Stimulated activated CD8-positive, alpha-beta memory T cell treated with anti-CD3 and anti-CD28 coated beads, Interleukin-12 subunit alpha, Interleukin-12 subunit beta, amount 100 ng/mL, for 24 hours (primary cell): ENCODE data around the gene KRTAP2-4.
"Not testable (repeated sequence)": the region's sequence is repeated elsewhere in the genome, so short reads cannot be mapped to it uniquely, and the experiment has no call there.

ENCODE experiments used
- DNase-seq: peaks from one replicate; pipeline ENCODE4 v3.0.0-alpha.2; 2020; ENCODE audit errors: extremely low read depth

KRTAP2-4 gene

GRCh38 chr17:41071606-41072360, 6.1 kb upstream of the KRTAP2-4 start:
- no peak for DNase-seq

- DNase-seq = no peak
Observed at GRCh38 chr17:41069031-41069430, 3.4 kb upstream of the KRTAP2-4 start.

- DNase-seq = no peak
Observed at GRCh38 chr17:41067281-41067680, 1.6 kb upstream of the KRTAP2-4 start.

- not testable (repeated sequence) for DNase-seq
Observed at GRCh38 chr17:41065016-41065689, 526 bp downstream of the KRTAP2-4 start.

- DNase-seq = no peak
Observed at GRCh38 chr17:41064301-41064700, 1.4 kb downstream of the KRTAP2-4 start.

- no peak for DNase-seq
Observed at GRCh38 chr17:41063449-41063848, 2.2 kb downstream of the KRTAP2-4 start.

GRCh38 chr17:41061964-41062363, 3.7 kb downstream of the KRTAP2-4 start:
- no peak for DNase-seq

GRCh38 chr17:41060052-41060604, 5.6 kb downstream of the KRTAP2-4 start, which contains the start of gene KRTAP2-3:
TSS of gene KRTAP2-3 (minus strand) at chr17:41060114. CDS start at chr17:41060050, 64 bp downstream.
- no peak for DNase-seq

GRCh38 chr17:41059276-41060051, 6.2 kb downstream of the KRTAP2-4 start:
- not testable (repeated sequence) for DNase-seq

- no peak for DNase-seq
Observed at GRCh38 chr17:41058741-41059140, 6.9 kb downstream of the KRTAP2-4 start.

GRCh38 chr17:41057547-41057946, 8.1 kb downstream of the KRTAP2-4 start:
- DNase-seq = no peak

- not testable (repeated sequence) for DNase-seq
Observed at GRCh38 chr17:41055130-41055529, 10.5 kb downstream of the KRTAP2-4 start, which contains the start of gene KRTAP2-2. TSS of gene KRTAP2-2 (minus strand) at chr17:41055230. CDS start at chr17:41055211, 19 bp downstream.

GRCh38 chr17:41054556-41054955, 11.1 kb downstream of the KRTAP2-4 start:
- DNase-seq = not testable (repeated sequence)

- no peak for DNase-seq
Observed at GRCh38 chr17:41054025-41054424, 11.7 kb downstream of the KRTAP2-4 start.

- no peak for DNase-seq
Observed at GRCh38 chr17:41052566-41052965, 13.1 kb downstream of the KRTAP2-4 start.

GRCh38 chr17:41049110-41049509, 16.6 kb downstream of the KRTAP2-4 start:
- DNase-seq = no peak

- no peak for DNase-seq
Observed at GRCh38 chr17:41048441-41048840, 17.2 kb downstream of the KRTAP2-4 start.

- DNase-seq = not testable (repeated sequence)
Observed at GRCh38 chr17:41046735-41047465, 18.8 kb downstream of the KRTAP2-4 start, which contains the start of gene KRTAP2-1. TSS of gene KRTAP2-1 (minus strand) at chr17:41047316. CDS start at chr17:41047267, 49 bp downstream.

GRCh38 chr17:41042953-41043352, 22.7 kb downstream of the KRTAP2-4 start:
- no peak for DNase-seq

- DNase-seq = not testable (repeated sequence)
Observed at GRCh38 chr17:41040783-41041571, 24.7 kb downstream of the KRTAP2-4 start, which contains the start of gene KRTAP1-1. TSS of gene KRTAP1-1 (minus strand) at chr17:41041450. CDS start at chr17:41041397, 53 bp downstream.
